Esophagus muscularis mucosa (tissue), 4 donors: ENCODE results near the gene HDAC4. TPM values are rescaled to one million over a fixed set of nuclear protein-coding genes. Genes with fewer than 3 reads are reported as not detected.

Experiments
- DNase-seq: peaks from one replicate; pipeline ENCODE4 v3.0.0-alpha.2; 2017; ENCODE audit errors: extremely low spot score
- H3K27ac ChIP-seq, 4 donors: fragments of 200-600 bp; sonication (generic); replicated peaks in 1 of 4; 1 replicate in 3 of 4; 2 replicates in 1 of 4; pipeline ENCODE4 v1.5.1; 2016 to 2019; ENCODE audit warnings: mild to moderate bottlenecking in 1 of 4
- H3K27me3 ChIP-seq, 4 donors: fragments of 200-600 bp; sonication (generic); one replicate each; pipeline versions ENCODE4 v1.5.1 to v1.6.0; 2016 to 2019
- H3K36me3 ChIP-seq, 4 donors: fragments of 200-600 bp; sonication (generic); one replicate each; pipeline ENCODE4 v1.5.1; 2016 to 2019
- H3K4me1 ChIP-seq, 4 donors: fragments of 200-600 bp; sonication (generic); one replicate each; pipeline ENCODE4 v1.5.1; 2016 to 2019
- H3K4me3 ChIP-seq, 4 donors: fragments of 200-600 bp; sonication (generic); 1 replicate in 2 of 4; 2 replicates in 2 of 4; pipeline ENCODE4 v1.5.1; 2016 to 2019; ENCODE audit warnings: mild to moderate bottlenecking in 4 of 4, moderate library complexity in 1 of 4
- H3K9me3 ChIP-seq, 4 donors: fragments of 200-600 bp; sonication (generic); 1 replicate in 3 of 4; 2 replicates in 1 of 4; pipeline ENCODE4 v1.5.1; 2016 to 2019
- EP300 ChIP-seq: sonication (generic); formaldehyde crosslinking; IDR thresholded peaks from one replicate; pipeline ENCODE4 v1.6.1; 2017; ENCODE audit warnings: antibody characterized with exemption
- POLR2A ChIP-seq: fragments of 450-650 bp; IDR thresholded peaks from one replicate; pipeline ENCODE4 v1.6.1; 2017; ENCODE audit warnings: antibody characterized with exemption, moderate library complexity, mild to moderate bottlenecking, low read depth
- POLR2AphosphoS5 ChIP-seq, 2 donors: sonication (generic); formaldehyde crosslinking; IDR thresholded peaks; one replicate each; pipeline ENCODE4 v1.6.1; 2017; ENCODE audit warnings: antibody characterized with exemption in 2 of 2
- WGBS: methylation state at CpG from one replicate; pipeline ENCODE4 v1.1.5; 2018; 5-methylcytosine and 5-hydroxymethylcytosine counted together
- intact Hi-C: fragments of 100-400 bp; cut with DNase I; formaldehyde crosslinking; loops from one replicate; pipeline ENCODE4 v1.15.1; 2023
- total RNA-seq, 4 donors: library from RNA; depleted of rRNA; stranded (reverse); fragments of >200 nt; gene quantifications; one replicate each; pipeline versions ENCODE4 v1.1.0 to v1.2.1, GENCODE V29; 2016
- TF ChIP-seq, protein P1 (sequence below), 3 experiments: fragments of 200-600 bp in 2 of 3; fragments of 450-650 bp in 1 of 3; sonication (generic) in 2 of 3; IDR thresholded peaks; one replicate each; pipeline ENCODE4 v1.5.1; 2017 to 2019; ENCODE audit warnings: antibody characterized with exemption in 3 of 3, mild to moderate bottlenecking in 2 of 3, moderate library complexity in 1 of 3

Gene HDAC4
- total RNA-seq, 4 donors from 2014 or later: 59.4 to 119 (median 76.1) TPM

DNA sequence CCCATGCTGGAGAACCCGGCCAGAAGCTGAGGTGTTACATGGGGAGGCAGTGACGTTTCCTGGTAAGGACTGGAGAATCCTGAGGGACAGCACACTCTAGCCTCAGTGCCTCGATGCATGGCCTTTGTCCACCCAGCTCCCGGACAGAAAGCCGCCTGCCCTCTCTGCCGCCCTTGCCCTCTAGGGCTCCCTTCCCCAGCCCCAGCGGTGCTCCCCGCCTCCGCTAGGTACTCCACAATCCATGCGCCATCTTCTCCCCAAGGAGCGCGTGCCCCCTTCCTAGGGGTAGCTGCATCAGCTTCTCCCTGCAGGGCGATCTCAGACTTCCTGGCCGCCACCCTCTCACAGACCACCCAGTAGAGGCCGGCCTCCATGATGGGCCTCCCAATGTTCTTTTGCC is 301.3 kb downstream of the HDAC4 start:
- no peaks in the 10 kb centered on the region for H3K9me3 ChIP-seq
- WGBS: 91% methylated on average over 15 of the region's 15 CpGs
- no peak overlapping the region for H3K4me3 ChIP-seq
- no peaks in the 10 kb centered on the region for H3K27me3 ChIP-seq
- intact Hi-C loops: no loop called here
- no peak for DNase-seq
- H3K36me3 ChIP-seq: peaks cover 38 to 96% (median 91%) of the 10 kb centered on the region in 4 donors
- no peaks in the 10 kb centered on the region for H3K4me1 ChIP-seq
- peak overlapping the region in 1 of 4 donors; percentile 11 for H3K27ac ChIP-seq
- TF ChIP-seq POLR2AphosphoS5 (IDR thresholded peaks at IDR 0.05) (no peak), EP300 (no peak), POLR2A (no peak)
- TF ChIP-seq, protein P1, sequence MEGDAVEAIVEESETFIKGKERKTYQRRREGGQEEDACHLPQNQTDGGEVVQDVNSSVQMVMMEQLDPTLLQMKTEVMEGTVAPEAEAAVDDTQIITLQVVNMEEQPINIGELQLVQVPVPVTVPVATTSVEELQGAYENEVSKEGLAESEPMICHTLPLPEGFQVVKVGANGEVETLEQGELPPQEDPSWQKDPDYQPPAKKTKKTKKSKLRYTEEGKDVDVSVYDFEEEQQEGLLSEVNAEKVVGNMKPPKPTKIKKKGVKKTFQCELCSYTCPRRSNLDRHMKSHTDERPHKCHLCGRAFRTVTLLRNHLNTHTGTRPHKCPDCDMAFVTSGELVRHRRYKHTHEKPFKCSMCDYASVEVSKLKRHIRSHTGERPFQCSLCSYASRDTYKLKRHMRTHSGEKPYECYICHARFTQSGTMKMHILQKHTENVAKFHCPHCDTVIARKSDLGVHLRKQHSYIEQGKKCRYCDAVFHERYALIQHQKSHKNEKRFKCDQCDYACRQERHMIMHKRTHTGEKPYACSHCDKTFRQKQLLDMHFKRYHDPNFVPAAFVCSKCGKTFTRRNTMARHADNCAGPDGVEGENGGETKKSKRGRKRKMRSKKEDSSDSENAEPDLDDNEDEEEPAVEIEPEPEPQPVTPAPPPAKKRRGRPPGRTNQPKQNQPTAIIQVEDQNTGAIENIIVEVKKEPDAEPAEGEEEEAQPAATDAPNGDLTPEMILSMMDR (IDR thresholded peaks at IDR 0.05): no peak

DNA sequence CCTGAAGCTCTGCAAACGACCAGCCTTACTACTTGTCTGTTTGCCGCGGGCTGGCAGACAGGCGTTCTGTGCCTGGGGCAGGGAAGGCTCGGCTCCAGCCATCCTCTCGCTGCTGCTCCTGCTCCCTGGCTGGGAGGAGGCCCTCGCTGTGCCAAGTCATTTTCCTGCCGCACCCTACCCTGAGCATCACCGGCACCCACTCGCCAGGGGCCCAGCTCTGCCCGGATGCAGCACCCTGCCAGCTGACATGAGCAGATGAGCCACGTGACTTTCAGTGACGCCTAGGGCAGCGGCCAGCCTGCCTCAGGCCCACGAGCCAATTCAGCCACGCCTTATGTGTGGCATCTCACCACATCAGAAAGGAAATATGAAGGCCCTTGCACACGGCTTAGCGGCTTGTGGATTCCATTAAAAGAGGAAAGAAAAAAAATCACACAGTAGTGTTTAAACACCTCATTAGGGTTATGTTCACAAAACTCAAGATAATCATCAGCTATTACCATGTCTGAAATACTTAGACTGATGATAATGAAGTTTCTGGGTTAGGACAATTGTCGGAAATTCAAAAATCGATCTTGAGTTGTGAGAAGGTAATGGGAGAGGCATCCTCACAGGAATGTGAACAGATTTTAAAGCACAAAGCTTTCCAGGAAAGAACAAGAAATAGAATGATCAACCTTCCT is 302.4 kb downstream of the HDAC4 start:
- Histone ChIP-seq H3K27ac (peak overlapping the region in 1 of 4 donors; percentile 5), H3K27me3 (no peaks in the 10 kb centered on the region), H3K9me3 (no peaks in the 10 kb centered on the region), H3K4me3 (no peak overlapping the region), H3K4me1 (no peaks in the 10 kb centered on the region), H3K36me3 (peaks cover 44 to 96% (median 92%) of the 10 kb centered on the region in 4 donors)
- WGBS: 87% methylated on average over 19 of the region's 20 CpGs
- TF ChIP-seq, protein P1 (IDR thresholded peaks at IDR 0.05): no peak
- TF ChIP-seq POLR2AphosphoS5 (IDR thresholded peaks at IDR 0.05): no peak
- no peak for TF ChIP-seq EP300
- no peak for TF ChIP-seq POLR2A
- DNase-seq: no peak
- intact Hi-C loops: no loop called here

DNA sequence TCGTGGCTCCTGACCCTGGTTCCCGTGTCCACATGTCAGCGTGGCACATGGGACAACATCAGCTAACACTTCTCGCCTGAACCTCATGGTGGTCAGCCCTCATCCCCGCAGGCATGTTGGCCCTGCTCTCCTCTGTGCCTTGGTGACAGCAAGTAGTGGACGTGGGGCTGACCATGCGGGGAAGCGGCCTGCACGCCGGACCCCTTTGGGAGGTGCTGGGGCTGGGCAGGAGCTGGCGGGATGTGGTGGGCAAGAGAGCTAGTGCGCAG is 303.5 kb downstream of the HDAC4 start:
- H3K27ac ChIP-seq: no peak overlapping the region
- no peaks in the 10 kb centered on the region for H3K4me1 ChIP-seq
- no peak for TF ChIP-seq POLR2AphosphoS5 (IDR thresholded peaks at IDR 0.05)
- no peak for TF ChIP-seq EP300
- TF ChIP-seq POLR2A: no peak
- TF ChIP-seq, protein P1 (IDR thresholded peaks at IDR 0.05): no peak
- no peaks in the 10 kb centered on the region for H3K27me3 ChIP-seq
- no peak for DNase-seq
- WGBS: 95% methylated on average over 12 of the region's 12 CpGs
- intact Hi-C loops: no loop called here
- peaks cover 43 to 96% (median 92%) of the 10 kb centered on the region in 4 donors for H3K36me3 ChIP-seq
- no peak overlapping the region for H3K4me3 ChIP-seq
- no peaks in the 10 kb centered on the region for H3K9me3 ChIP-seq

DNA sequence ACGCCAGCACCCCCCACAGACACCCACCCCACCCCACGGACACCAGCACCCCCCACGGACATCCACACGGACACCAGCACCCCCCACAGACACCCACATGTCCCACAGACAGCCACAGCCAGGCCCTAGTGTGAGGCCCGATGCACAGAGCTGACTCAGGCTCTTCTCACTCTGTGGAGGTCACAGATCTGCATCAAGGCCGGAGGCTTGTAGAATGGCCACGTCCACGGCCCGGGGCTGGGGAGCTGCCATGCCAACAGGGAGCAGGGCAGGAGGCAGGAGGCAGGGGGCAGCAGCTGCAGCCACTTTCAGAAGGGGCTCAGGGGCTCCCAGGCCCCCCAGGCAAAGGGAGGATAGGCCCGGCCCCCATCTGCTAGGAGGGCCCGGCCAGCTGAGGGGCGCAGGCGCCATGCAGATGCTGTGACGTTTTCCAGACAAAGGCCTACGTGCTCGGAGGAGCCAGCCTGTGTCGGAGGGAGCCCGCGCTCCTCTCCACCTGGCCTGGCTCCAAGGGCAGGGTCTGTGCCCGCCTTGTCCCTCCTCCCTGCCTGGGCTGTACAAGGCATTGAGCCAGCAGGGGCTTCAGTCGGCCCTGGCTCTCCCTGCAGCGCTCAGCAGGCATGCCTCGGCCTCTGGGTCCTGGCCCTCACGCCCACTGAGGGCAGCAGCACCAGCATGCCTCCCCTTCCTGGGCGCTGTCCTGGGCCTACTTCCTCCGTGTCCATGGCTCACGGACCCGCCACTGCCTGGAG is 304.0 kb downstream of the HDAC4 start:
- Histone ChIP-seq H3K9me3 (no peaks in the 10 kb centered on the region), H3K27ac (no peak overlapping the region), H3K4me3 (no peak overlapping the region), H3K36me3 (peaks cover 38 to 96% (median 91%) of the 10 kb centered on the region in 4 donors), H3K4me1 (no peaks in the 10 kb centered on the region), H3K27me3 (no peaks in the 10 kb centered on the region)
- TF ChIP-seq, protein P1 (IDR thresholded peaks at IDR 0.05): no peak
- no peak for TF ChIP-seq POLR2AphosphoS5 (IDR thresholded peaks at IDR 0.05)
- no peak for TF ChIP-seq EP300
- no peak for TF ChIP-seq POLR2A
- DNase-seq: no peak
- intact Hi-C loops: no loop called here
- 90% methylated on average over 8 of the region's 28 CpGs for WGBS
